Keratinocyte (primary cell): ENCODE data around the gene SCNN1B. TPM values are rescaled to one million over a fixed set of nuclear protein-coding genes. Genes with fewer than 3 reads are reported as not detected.

Source experiments
- DNase-seq: peaks from one replicate; pipeline ENCODE4 v3.0.0-alpha.2; 2011; ENCODE audit warnings: low read depth, missing footprints, low spot score
- FAIRE-seq: peaks from 2 replicates; lab custom pipeline; 2011; peaks lifted over from hg19 to GRCh38; lab: Jason Lieb, UNC
- H2AFZ ChIP-seq: 2 replicates; pipeline ENCODE4 v1.6.0; 2012; ENCODE audit warnings: low read length, control low read depth, inconsistent platforms; ENCODE audit not compliant: control insufficient read depth
- H3K27ac ChIP-seq: 2 replicates; pipeline ENCODE4 v1.5.1; 2011; ENCODE audit warnings: low read length; ENCODE audit not compliant: control insufficient read depth, insufficient read depth
- H3K27me3 ChIP-seq: 3 replicates; pipeline ENCODE4 v1.6.0; 2011; ENCODE audit warnings: low read length; ENCODE audit not compliant: control insufficient read depth, insufficient read depth; ENCODE audit errors: extremely low read depth
- H3K36me3 ChIP-seq, 2 experiments: 2 replicates in 1 of 2; 3 replicates in 1 of 2; pipeline ENCODE4 v1.5.1; 2011; ENCODE audit warnings: low read length in 2 of 2, mild to moderate bottlenecking in 1 of 2; ENCODE audit not compliant: control insufficient read depth in 2 of 2, insufficient read depth in 2 of 2; ENCODE audit errors: extremely low read depth in 1 of 2
- H3K4me1 ChIP-seq: 3 replicates; pipeline ENCODE4 v1.5.1; 2011; ENCODE audit warnings: low read length; ENCODE audit not compliant: control insufficient read depth, insufficient read depth; ENCODE audit errors: extremely low read depth
- H3K4me2 ChIP-seq: 3 replicates; pipeline ENCODE4 v1.6.0; 2011; ENCODE audit warnings: low read depth, low read length; ENCODE audit not compliant: control insufficient read depth, insufficient read depth; ENCODE audit errors: extremely low read depth
- H3K4me3 ChIP-seq, 3 experiments: fragments of 200-600 bp in 1 of 3; sonication (generic) in 1 of 3; 2 replicates in 2 of 3; 3 replicates in 1 of 3; pipeline ENCODE4 v1.5.1; 2011 to 2016; ENCODE audit warnings: low read length in 3 of 3, mild to moderate bottlenecking in 3 of 3, control low read depth in 2 of 3, inconsistent platforms in 1 of 3, low read depth in 1 of 3, mixed read lengths in 1 of 3, mixed run types in 1 of 3, moderate library complexity in 1 of 3; ENCODE audit not compliant: control insufficient read depth in 2 of 3, insufficient read depth in 2 of 3; ENCODE audit errors: extremely low read depth in 1 of 3
- H3K79me2 ChIP-seq: 2 replicates; pipeline ENCODE4 v1.6.0; 2012; ENCODE audit warnings: low read length; ENCODE audit not compliant: control insufficient read depth, insufficient read depth
- H3K9ac ChIP-seq: 3 replicates; pipeline ENCODE4 v1.6.0; 2011; ENCODE audit warnings: low read length; ENCODE audit not compliant: control insufficient read depth, insufficient read depth; ENCODE audit errors: extremely low read depth
- H3K9me1 ChIP-seq: 3 replicates; pipeline ENCODE4 v1.6.0; 2011; ENCODE audit warnings: low read length; ENCODE audit not compliant: control insufficient read depth, insufficient read depth; ENCODE audit errors: extremely low read depth
- H3K9me3 ChIP-seq: 2 replicates; pipeline ENCODE4 v1.5.1; 2012; ENCODE audit warnings: low read depth, low read length; ENCODE audit not compliant: control insufficient read depth
- H4K20me1 ChIP-seq: 3 replicates; pipeline ENCODE4 v1.6.0; 2011; ENCODE audit warnings: low read length; ENCODE audit not compliant: control insufficient read depth, insufficient read depth; ENCODE audit errors: extremely low read depth
- CTCF ChIP-seq, 3 experiments: IDR thresholded peaks in 1 of 3; conservative IDR thresholded peaks in 1 of 3; optimal IDR thresholded peaks in 1 of 3; 2 replicates in 2 of 3; 3 replicates in 1 of 3; pipeline versions ENCODE3 to v1.5.1; 2011; ENCODE audit warnings: low read length in 3 of 3, mild to moderate bottlenecking in 3 of 3, moderate library complexity in 2 of 3, control low read depth in 1 of 3, inconsistent platforms in 1 of 3; ENCODE audit not compliant: insufficient read depth in 2 of 3; ENCODE audit errors: extremely low read depth in 1 of 3
- EZH2 ChIP-seq: IDR thresholded peaks from one replicate; pipeline ENCODE4 v1.6.1; 2012; ENCODE audit warnings: inconsistent platforms, mild to moderate bottlenecking, low read length, moderate library complexity
- dilution Hi-C: fragments of 300-500 bp; cut with MboI; formaldehyde crosslinking; loops from one replicate; pipeline ENCODE4 v1.7.0; 2020; ENCODE audit warnings: low sequenced_read_pairs; ENCODE audit not compliant: extremely low pct_ligation_motif_present
- polyA plus RNA-seq, 5 experiments: library from polyadenylated mRNA; depleted of rRNA in 3 of 5; stranded (reverse) in 3 of 5; stranded (forward) in 1 of 5; unstranded in 1 of 5; fragments of >200 nt; gene quantifications; 1 replicate in 1 of 5; 2 replicates in 3 of 5; 3 replicates in 1 of 5; pipeline versions ENCODE4 v1.2.1 to v1.2.3, GENCODE V29; 2011 to 2012; ENCODE audit warnings: missing spikeins in 2 of 5, low read depth in 1 of 5, low replicate concordance in 1 of 5

The SCNN1B gene
- polyA plus RNA-seq, 1 donor (not counting 4 experiments of a cell fraction or from before 2014, with no cell fraction given) = 0.92 TPM

- dilution Hi-C loops = no loop called here
- no peaks in the 10 kb centered on the region for H3K79me2 ChIP-seq
- no peaks in the 10 kb centered on the region for H3K4me1 ChIP-seq
- no peak for FAIRE-seq
- no peak overlapping the region for H3K27ac ChIP-seq
- DNase-seq = no peak
- H3K9me1 ChIP-seq = no peaks in the 10 kb centered on the region
- no peaks in the 10 kb centered on the region for H3K9me3 ChIP-seq
- H3K4me3 ChIP-seq = no peak overlapping the region
- H3K27me3 ChIP-seq = no peaks in the 10 kb centered on the region
- no peak overlapping the region for H2AFZ ChIP-seq
- TF ChIP-seq CTCF (optimal IDR thresholded peaks at IDR 0.05 in 1 of 3, IDR thresholded peaks at IDR 0.05 in 1 of 3, conservative IDR thresholded peaks at IDR 0.05 in 1 of 3; ENCODE audit: extremely low read depth in 1 of 3, insufficient read depth in 2 of 3, low read length in 3 of 3) = no peak
- no peak for TF ChIP-seq EZH2
- no peaks in the 10 kb centered on the region for H3K36me3 ChIP-seq
- no peak overlapping the region for H3K9ac ChIP-seq
- H4K20me1 ChIP-seq = no peaks in the 10 kb centered on the region
- H3K4me2 ChIP-seq = no peak overlapping the region
These were observed 22.6 kb downstream of the SCNN1B start for GRCh38 chr16:23324727-23325126.

GRCh38 chr16:23327836-23328235 is 25.7 kb downstream of the SCNN1B start:
- Histone ChIP-seq H3K4me1 (no peaks in the 10 kb centered on the region), H3K4me3 (no peak overlapping the region), H3K9me3 (no peaks in the 10 kb centered on the region), H3K27ac (no peak overlapping the region), H3K4me2 (no peak overlapping the region), H3K9ac (no peak overlapping the region), H4K20me1 (no peaks in the 10 kb centered on the region), H3K27me3 (no peaks in the 10 kb centered on the region), H3K9me1 (no peaks in the 10 kb centered on the region), H2AFZ (no peak overlapping the region), H3K79me2 (no peaks in the 10 kb centered on the region), H3K36me3 (no peaks in the 10 kb centered on the region)
- dilution Hi-C loops = no loop called here
- DNase-seq (no peak), FAIRE-seq (no peak)
- no peak for TF ChIP-seq CTCF (optimal IDR thresholded peaks at IDR 0.05 in 1 of 3, IDR thresholded peaks at IDR 0.05 in 1 of 3, conservative IDR thresholded peaks at IDR 0.05 in 1 of 3; ENCODE audit: extremely low read depth in 1 of 3, insufficient read depth in 2 of 3, low read length in 3 of 3)
- TF ChIP-seq EZH2 = no peak
